ENCODE data around the gene TPPP2. TPM values are rescaled to one million over a fixed set of nuclear protein-coding genes. Genes with fewer than 3 reads are reported as not detected.

TPPP2 gene
- total RNA-seq, 1 experiment from 2014 or later = 0.35 TPM

GRCh38 chr14:20989787-20990600, 40.0 kb upstream of the TPPP2 start, which contains the start of gene METTL17:
Gene METTL17, plus strand, starts transcription at chr14:20989980. Its CDS starts 23 bp downstream, at chr14:20990003.
- ChIA-PET POLR2A (no interaction called here), CTCF (interaction anchor here (0.9 to 2.3 kb wide), 2 partner anchors 19 kb away, joined by 3 to 12 read pairs; no protein-coding TSS in a partner anchor)
- Mint-ChIP-seq H3K9me3 (no peaks in the 10 kb centered on the region), H3K27ac (peak within 1 kb of the TSS; percentile 91; the same call in 1 of the 2 replicates), H3K36me3 (peaks cover 37% of the 10 kb centered on the region), H3K4me3 (peak within 1 kb of the TSS; percentile 89), H3K4me1 (peaks cover 17% of the 10 kb centered on the region), H3K27me3 (ENCODE audit: low read depth) (no peaks in the 10 kb centered on the region; the same call in 1 of the 2 replicates)
- DNase-seq (ENCODE audit: low spot score) = peak; percentile 82
- peak; percentile 96 for ATAC-seq
- no peak for TF ChIP-seq ZNF416 (CRISPR knock-in tag; IDR thresholded peaks at IDR 0.05)
- TF ChIP-seq IRF1 (CRISPR knock-in tag; IDR thresholded peaks at IDR 0.05) = 0 out of 2 replicates have a peak, but pooled peaks have one; percentile 40
- TF ChIP-seq ZMAT4 (CRISPR knock-in tag; IDR thresholded peaks at IDR 0.05) = no peak
- TF ChIP-seq FOXJ3 (CRISPR knock-in tag; IDR thresholded peaks at IDR 0.05; ENCODE audit: borderline replicate concordance) = no peak
- TF ChIP-seq CTCF (IDR thresholded peaks at IDR 0.05) = no peak
- TF ChIP-seq ETV6 (CRISPR knock-in tag; IDR thresholded peaks at IDR 0.05) = peak; percentile 60; the same call in 1 of the 2 replicates
- no peak for TF ChIP-seq TCF7 (CRISPR knock-in tag; IDR thresholded peaks at IDR 0.05; ENCODE audit: low read depth)
- no peak for TF ChIP-seq ZNF532 (CRISPR knock-in tag; IDR thresholded peaks at IDR 0.05; ENCODE audit: borderline replicate concordance)
- 0 out of 2 replicates have a peak, but pooled peaks have one; percentile 34 for TF ChIP-seq ZBTB43 (CRISPR knock-in tag; IDR thresholded peaks at IDR 0.05)
- no peak for TF ChIP-seq STAT6 (CRISPR knock-in tag; conservative IDR thresholded peaks at IDR 0.05; ENCODE audit: low read depth)
- TF ChIP-seq USF2 (CRISPR knock-in tag; IDR thresholded peaks at IDR 0.05) = 0 out of 2 replicates have a peak, but pooled peaks have one; percentile 30
- peak; percentile 61 for TF ChIP-seq GABPB1 (CRISPR knock-in tag; IDR thresholded peaks at IDR 0.05)
- peak; percentile 91 for TF ChIP-seq NFYB (CRISPR knock-in tag; conservative IDR thresholded peaks at IDR 0.05; ENCODE audit: low read depth)
- TF ChIP-seq NR2C2 (CRISPR knock-in tag; IDR thresholded peaks at IDR 0.05) = peak; percentile 86
- TF ChIP-seq E2F4 (CRISPR knock-in tag; IDR thresholded peaks at IDR 0.05; ENCODE audit: borderline replicate concordance, low read depth) = no peak
- TF ChIP-seq HMGXB4 (CRISPR knock-in tag; IDR thresholded peaks at IDR 0.05) = no peak
- peak; percentile 21; the same call in 1 of the 2 replicates for TF ChIP-seq FOXP1 (CRISPR knock-in tag; IDR thresholded peaks at IDR 0.05; ENCODE audit: borderline replicate concordance)
